ENCODE results near the gene TREX2.

DNA sequence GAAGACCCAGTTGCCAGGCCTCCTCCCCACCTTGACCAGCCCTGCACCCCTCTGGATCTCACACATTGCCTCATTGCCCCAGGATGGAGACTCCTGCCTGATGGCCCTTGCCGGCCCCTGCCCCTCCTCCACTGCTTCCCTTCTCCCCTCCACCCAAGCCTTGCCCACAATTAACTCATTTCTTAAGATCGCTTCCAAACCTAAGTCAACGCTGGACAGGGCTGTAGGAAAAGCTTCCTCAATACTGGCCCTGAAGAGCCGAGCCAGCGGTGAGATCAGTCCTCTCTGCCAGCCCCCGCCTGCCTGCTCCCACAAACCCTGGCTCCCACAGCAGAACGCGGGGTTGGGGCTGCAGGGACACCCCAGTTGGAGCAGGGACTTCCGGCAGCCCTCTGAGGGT is 32.0 kb upstream of the TREX2 start:
- TF ChIP-seq, protein P1, sequence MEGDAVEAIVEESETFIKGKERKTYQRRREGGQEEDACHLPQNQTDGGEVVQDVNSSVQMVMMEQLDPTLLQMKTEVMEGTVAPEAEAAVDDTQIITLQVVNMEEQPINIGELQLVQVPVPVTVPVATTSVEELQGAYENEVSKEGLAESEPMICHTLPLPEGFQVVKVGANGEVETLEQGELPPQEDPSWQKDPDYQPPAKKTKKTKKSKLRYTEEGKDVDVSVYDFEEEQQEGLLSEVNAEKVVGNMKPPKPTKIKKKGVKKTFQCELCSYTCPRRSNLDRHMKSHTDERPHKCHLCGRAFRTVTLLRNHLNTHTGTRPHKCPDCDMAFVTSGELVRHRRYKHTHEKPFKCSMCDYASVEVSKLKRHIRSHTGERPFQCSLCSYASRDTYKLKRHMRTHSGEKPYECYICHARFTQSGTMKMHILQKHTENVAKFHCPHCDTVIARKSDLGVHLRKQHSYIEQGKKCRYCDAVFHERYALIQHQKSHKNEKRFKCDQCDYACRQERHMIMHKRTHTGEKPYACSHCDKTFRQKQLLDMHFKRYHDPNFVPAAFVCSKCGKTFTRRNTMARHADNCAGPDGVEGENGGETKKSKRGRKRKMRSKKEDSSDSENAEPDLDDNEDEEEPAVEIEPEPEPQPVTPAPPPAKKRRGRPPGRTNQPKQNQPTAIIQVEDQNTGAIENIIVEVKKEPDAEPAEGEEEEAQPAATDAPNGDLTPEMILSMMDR (conservative IDR thresholded peaks at IDR 0.05; ENCODE audit: low read length) = no peak
- TF ChIP-seq EZH2phosphoT487 (IDR thresholded peaks at IDR 0.05; ENCODE audit: borderline replicate concordance, low read depth, low read length) = no peak

Measured in OCI-LY7 (cell line).